GM21390 (cell line): ENCODE results near the gene TRPM8.
"Not testable (repeated sequence)": the region's sequence is repeated elsewhere in the genome, so short reads cannot be mapped to it uniquely, and the experiment has no call there.

Experiments used
- ATAC-seq: cut with Tn5 transposase; IDR thresholded peaks from one replicate; pipeline ENCODE4 v1.9.1; 2021; ENCODE audit not compliant: unreplicated experiment

The TRPM8 gene

GRCh38 chr2:233917116-233917515, at the start of gene TRPM8:
Gene TRPM8 (plus strand): TSS chr2:233917373. CDS start chr2:233926538, 9,165 bp downstream.
- ATAC-seq = no peak

- ATAC-seq = peak; percentile 61
Observed at GRCh38 chr2:233867993-233868532, 49.1 kb upstream of the TRPM8 start, which contains the start of gene MSL3B. Gene MSL3B (minus strand): TSS chr2:233868386.

GRCh38 chr2:233871432-233871831, 45.7 kb upstream of the TRPM8 start:
- no peak for ATAC-seq

- not testable (repeated sequence) for ATAC-seq
Observed at GRCh38 chr2:233872125-233872524, 45.0 kb upstream of the TRPM8 start.

DNA sequence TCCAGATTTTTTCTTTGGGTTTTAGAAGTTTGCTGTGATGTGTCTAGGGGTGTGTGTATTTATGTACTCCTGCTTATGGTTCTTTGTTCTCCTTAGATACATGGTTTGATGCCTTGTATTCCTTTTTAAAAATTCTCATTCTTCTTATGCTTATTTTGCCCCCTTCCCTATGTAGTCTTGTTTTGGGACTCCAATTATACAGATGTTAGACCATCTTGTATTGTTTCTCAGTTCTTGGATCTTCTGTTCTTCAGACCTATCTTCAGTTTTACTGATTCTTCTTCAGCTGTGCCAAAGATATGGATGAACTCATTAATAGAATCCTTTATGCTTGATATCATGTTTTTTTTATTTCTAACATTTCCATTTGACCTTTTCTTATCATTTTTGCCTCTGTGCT, 34.8 kb upstream of the TRPM8 start:
- no peak for ATAC-seq

DNA sequence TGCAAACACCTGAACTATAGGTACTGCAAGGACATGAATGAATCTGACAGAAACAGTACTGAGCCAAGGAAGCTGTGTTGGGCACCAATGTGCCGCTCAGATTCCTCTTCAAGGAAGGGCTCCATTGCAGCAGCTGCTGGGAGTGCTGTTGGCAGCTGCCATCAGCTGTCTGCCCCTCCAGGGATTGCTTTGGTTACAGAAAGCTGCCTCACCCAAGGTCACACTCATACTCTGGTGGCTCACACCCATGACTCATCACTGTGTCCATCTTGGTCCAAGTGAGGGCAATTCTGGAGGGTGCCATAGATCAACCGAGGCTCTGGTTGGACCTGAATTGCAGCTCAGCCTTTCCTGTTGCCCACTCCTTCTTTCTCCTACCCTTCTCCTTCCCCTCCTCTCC, 24.4 kb upstream of the TRPM8 start:
- no peak for ATAC-seq

GRCh38 chr2:233896253-233896652, 20.9 kb upstream of the TRPM8 start:
- ATAC-seq = not testable (repeated sequence)

- no peak for ATAC-seq
Observed at GRCh38 chr2:233901367-233901766, 15.8 kb upstream of the TRPM8 start.

DNA sequence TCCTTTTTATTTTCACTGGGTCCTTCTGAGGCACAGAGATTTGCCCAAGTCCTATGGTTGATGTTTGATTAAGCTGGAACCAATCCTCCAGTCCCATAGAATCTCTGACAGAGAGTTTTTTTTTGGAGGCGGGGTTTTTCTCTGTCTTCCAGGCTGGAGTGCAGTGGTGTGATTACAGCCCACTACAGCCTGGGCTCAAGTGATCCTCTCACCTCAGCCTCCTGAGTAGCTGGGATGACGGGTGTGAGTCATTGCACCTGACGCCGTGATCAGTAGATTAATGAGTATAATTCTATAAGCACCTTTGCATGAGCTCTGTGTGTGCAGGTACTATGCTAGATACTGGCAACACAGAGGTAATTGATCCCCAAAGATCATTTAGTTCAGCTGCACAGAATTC, 15.3 kb upstream of the TRPM8 start:
- no peak for ATAC-seq

DNA sequence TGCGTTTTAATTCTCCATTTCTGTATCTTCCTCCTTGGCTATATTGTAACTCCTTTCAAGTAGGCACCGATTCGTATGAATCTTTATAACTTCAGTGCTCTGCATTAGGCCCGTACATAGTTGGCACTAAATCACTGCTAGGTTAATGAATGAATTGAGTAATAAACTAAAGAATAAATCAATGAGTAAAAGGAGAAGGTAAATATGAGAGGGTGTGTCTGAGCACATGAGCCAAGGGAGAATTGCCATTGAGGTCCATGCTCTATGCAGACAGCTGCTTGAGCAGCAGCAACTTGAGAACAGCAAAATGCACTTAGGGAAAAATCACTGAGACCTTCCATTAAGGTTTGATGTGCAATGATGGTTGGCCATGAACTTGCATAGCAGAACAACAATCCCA, 11.2 kb upstream of the TRPM8 start:
- no peak for ATAC-seq

DNA sequence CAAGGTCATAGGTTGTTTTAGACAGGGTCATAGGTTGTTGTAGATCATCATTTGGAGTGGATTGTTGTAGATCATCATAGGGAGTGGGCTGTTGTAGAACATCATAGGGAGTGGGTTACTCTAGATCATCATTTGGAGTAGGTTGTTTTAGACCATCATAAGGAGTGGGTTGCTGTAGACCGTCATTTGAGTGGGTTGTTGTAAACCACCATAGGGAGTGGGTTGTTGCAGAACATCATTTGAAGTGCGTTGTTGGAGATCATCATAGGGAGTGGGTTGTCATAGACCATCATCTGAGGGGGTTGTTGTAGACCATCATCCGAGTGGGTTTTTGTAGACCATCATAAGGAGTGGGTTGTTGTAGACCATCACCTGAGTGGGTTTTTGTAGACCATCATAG, 9.5 kb upstream of the TRPM8 start:
- ATAC-seq = no peak

DNA sequence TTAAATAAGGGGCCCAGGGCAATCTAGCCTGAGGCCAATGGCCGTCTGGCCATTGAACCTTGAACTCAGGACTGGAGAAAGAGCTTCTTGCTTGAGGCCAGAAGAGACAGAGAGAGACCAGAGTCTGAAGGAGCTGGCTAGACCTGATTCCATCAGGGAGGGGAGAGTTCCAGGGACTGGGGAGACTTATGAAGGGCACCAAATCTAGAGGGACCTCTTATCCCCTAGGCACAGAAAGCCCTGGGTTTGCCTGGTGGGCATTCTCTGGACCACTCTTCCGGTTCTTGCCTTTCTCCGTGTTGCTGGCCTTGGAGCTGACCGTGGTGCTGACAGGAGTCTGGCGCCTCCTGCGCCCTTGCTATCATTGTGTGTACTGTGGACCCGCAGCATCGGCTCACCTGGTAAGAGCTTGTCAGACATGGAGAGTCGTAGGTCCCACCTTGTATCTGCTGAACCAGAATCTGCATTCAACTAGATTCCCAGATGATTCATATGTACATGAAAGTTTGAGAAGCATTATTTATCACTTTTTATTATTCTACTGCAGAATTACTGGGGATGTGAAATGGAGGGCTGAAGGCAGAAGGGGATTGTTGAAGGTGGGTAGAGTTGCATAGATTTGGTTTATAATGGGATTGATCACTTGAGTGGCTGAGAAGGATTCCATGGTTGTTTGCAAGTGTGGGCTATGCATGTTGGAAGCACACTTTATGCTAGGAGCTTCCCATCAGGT, 4.3 kb upstream of the TRPM8 start:
- ATAC-seq = no peak

DNA sequence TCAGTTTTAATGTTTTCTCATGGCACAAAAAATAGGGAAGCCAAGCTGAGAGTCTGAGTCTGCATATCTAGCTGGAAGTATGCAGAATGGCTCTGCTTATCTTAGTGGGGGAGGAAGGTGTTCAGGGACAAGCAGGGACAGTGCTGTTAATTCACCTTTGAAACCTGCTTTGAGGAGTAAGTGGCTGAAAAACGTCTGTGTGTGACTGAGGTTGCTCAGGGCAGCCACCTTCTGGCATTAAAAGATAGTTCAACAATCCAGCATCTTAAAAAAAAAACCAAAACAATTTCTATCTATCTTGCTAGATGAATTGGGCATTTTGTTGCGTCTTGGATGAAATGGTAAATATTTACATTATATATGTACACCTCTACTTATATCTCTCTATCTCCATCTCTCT, 2.0 kb upstream of the TRPM8 start:
- no peak for ATAC-seq

DNA sequence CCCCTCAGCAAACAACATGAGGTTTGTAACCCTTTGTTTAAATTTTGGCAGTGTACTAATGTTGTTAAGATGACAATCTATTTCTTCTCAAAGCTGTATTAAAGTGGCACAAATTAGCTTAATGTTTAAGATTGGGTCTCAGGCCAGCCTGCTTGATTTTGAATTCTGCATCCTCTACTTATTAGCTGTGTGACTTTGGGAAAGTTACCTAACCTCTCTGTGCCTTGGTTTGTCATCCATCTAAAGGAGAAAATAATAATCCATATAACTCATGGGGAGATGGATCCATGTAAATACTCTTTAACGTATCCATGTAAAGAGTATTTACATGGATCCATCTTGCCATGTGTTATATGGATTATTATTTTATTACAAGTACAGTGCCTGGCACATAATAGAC, 2.1 kb downstream of the TRPM8 start:
- no peak for ATAC-seq

DNA sequence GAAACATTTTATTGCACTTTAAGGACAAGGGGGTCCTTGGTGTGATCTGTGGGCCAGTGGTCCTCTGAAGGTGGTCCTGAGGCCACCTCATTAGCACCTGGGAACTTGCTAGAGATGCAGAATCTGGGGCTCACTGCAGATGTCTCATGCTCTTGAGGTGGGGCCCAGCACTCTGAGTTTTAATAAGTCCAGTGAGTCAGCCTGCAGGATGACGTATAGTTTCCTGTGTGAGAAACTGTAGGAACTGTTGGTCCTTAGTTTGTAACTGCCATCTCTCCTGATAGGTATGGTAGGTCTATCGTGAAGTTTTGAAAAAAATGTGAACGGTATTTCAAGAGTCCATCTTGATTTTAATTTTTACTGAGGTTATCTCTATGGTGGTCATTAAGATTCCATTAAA, 2.8 kb downstream of the TRPM8 start:
- ATAC-seq = no peak

DNA sequence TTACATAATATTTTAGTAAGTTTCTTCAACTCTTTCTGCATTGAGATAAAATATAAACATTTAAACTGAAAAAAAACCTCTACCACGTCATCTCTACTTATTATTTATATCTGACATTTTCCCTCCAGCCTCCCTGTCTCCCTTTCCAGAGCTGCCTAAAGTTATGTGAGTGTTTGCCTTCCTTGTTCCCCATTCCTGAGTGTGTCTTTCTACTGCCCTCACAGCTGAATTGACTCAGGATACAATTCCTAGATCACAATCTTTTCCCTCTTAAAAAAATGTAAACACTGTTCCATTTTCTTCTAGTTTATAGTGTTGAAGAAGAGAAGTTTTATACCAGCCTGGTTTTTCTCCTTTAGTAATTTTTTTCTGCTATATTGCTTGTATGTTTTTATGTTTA, 5.3 kb downstream of the TRPM8 start:
- ATAC-seq = no peak

DNA sequence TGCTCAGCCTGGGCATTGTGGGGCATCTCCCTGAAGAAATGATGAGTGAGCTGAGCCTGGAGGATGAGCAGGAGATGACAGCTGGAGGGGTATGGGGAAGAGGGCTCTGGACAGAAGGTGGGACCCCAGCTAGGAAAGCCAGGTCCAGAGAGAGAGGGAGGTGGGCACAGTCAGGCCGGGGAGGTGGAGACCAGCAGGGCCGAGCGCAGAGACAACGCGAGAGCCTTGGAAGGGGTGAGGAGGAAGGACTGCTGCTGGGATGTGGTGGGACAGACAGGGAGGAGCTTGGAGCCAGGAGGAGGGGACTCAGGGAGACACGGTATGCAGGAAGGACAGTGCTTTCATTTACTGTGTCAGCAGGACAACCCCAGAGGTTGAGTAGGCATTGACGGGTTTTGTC, 8.2 kb downstream of the TRPM8 start:
- ATAC-seq = no peak

DNA sequence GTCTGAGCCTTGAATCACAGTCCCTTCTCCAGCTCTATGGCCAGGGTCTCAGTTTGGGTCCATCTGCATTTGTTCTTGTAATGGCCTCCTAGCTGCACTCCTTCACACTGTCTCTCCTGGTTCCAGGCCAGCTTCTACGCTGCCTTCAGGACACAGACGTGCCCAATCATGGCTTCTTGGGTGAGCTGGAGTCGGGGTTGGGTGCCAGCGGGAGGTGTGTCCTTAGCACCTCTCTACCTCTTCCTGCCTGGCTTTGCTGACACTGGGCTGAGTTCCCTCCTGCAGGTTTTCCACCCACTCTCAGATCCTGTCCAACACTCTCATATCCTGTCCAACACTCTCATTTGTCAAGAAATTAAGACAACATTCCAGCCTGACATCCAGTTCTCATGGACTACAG, 9.6 kb downstream of the TRPM8 start:
- no peak for ATAC-seq

DNA sequence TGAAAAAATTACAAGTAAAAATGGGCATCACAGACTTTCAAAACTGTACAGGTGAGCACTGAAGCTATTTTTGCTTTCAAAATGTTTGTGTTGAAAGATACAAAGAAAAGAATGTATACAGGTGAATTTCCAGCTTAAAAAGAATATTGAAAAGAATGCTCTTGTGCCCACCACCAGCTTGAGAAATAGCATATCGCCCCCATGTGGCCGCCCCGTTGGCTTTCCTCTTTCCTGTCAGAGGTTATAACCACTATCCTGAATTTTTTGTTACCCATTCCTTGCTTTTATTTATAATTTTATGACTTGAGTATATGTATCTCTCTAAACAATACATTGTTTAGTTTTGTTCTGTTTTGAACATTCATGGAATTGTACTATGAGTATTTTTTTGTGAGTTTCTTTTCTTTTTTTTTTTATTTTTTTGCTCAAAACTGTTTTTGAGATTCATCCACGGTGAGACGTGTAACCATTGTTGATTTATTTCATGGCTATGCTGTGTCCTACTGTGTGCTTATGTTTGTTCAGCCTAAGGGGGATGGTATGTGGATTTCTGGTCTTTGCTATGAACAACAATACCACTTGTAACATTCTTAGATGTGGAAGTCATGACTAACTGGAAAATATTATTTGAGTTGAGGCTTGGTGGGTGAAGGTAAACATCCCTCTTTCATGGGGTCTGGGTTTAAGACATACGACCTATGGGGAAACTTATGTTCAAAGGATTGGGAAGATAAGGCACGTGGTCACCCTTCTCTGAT, 11.6 kb downstream of the TRPM8 start:
- ATAC-seq = no peak

- ATAC-seq = no peak
Observed at GRCh38 chr2:233929352-233930022, 12.3 kb downstream of the TRPM8 start.

GRCh38 chr2:233934524-233934923, 17.4 kb downstream of the TRPM8 start:
- no peak for ATAC-seq

GRCh38 chr2:233935426-233935825, 18.3 kb downstream of the TRPM8 start:
- no peak for ATAC-seq
